Fibroblast of skin of left quadriceps (primary cell): ENCODE measurements around the gene TOMM6.
A peak's percentile ranks its signal among the peaks of the same experiment; 100 is the strongest.
"Not testable (repeated sequence)": the region's sequence is repeated elsewhere in the genome, so short reads cannot be mapped to it uniquely, and the experiment has no call there.

Source experiments
- DNase-seq, 2 experiments: peaks; one replicate each; pipeline ENCODE4 v3.0.0-alpha.2; 2013; ENCODE audit warnings: low read depth in 2 of 2

The TOMM6 gene

GRCh38 chr6:41785254-41785653 lies 2.2 kb upstream of the TOMM6 start:
- no peak for DNase-seq

- no peak for DNase-seq
Observed at GRCh38 chr6:41785689-41786450, 1.6 kb upstream of the TOMM6 start.

- peak; percentile 50 to 51 for DNase-seq
Observed at GRCh38 chr6:41786451-41787218, 859 bp upstream of the TOMM6 start.

GRCh38 chr6:41789390-41789724 lies 1.9 kb downstream of the TOMM6 start:
- no peak for DNase-seq

- no peak for DNase-seq
Observed at GRCh38 chr6:41790045-41790444, 2.6 kb downstream of the TOMM6 start.

GRCh38 chr6:41791305-41791704 lies 3.8 kb downstream of the TOMM6 start:
- DNase-seq, result no peak

- DNase-seq, result no peak
Observed at GRCh38 chr6:41791984-41792383, 4.5 kb downstream of the TOMM6 start.

GRCh38 chr6:41796474-41796873 lies 9.0 kb downstream of the TOMM6 start:
- no peak for DNase-seq

GRCh38 chr6:41798901-41799558 lies 11.5 kb downstream of the TOMM6 start:
- no peak for DNase-seq

GRCh38 chr6:41799559-41799911 lies 12.0 kb downstream of the TOMM6 start:
- DNase-seq, result no peak

- DNase-seq, result no peak
Observed at GRCh38 chr6:41801380-41801779, 13.9 kb downstream of the TOMM6 start.

- no peak for DNase-seq
Observed at GRCh38 chr6:41805830-41806774, 18.6 kb downstream of the TOMM6 start.

GRCh38 chr6:41811095-41811494 lies 23.6 kb downstream of the TOMM6 start:
- DNase-seq, result no peak

- DNase-seq, result not testable (repeated sequence)
Observed at GRCh38 chr6:41811946-41812345, 24.5 kb downstream of the TOMM6 start.

- no peak for DNase-seq
Observed at GRCh38 chr6:41813469-41813868, 26.0 kb downstream of the TOMM6 start.

- no peak for DNase-seq
Observed at GRCh38 chr6:41813956-41814355, 26.5 kb downstream of the TOMM6 start.

- no peak for DNase-seq
Observed at GRCh38 chr6:41814629-41815028, 27.1 kb downstream of the TOMM6 start.

- DNase-seq, result no peak
Observed at GRCh38 chr6:41815587-41815986, 28.1 kb downstream of the TOMM6 start.

- no peak for DNase-seq
Observed at GRCh38 chr6:41818271-41819054, 31.0 kb downstream of the TOMM6 start.

- DNase-seq, result no peak
Observed at GRCh38 chr6:41821266-41821665, 33.8 kb downstream of the TOMM6 start.

GRCh38 chr6:41822021-41822420 lies 34.5 kb downstream of the TOMM6 start:
- DNase-seq, result no peak
